ENCODE data around the gene FTO. TPM values are rescaled to one million over a fixed set of nuclear protein-coding genes. Genes with fewer than 3 reads are reported as not detected.
A peak's percentile ranks its signal among the peaks of the same experiment; 100 is the strongest.

The FTO gene
- total RNA-seq, 1 donor from 2014 or later = 97.3 TPM

DNA sequence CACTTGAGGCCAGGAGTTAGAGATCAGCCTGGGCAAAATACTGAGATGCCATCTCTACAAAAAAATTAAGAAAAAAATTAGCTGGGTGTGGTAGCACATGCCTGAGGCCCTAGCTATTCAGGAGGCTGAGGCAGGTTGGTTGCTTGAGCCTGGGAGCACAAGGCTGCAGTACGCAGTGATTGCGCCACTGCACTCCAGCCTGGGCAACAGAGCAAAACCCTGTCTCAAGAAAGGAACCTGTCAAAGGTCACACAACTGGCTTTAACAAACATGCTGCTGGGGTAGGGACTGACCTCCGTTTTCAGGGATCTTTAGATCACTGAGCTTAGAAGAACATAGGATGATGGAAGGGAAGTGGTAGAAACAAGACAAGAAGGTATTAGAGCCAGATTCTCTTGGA, 487.6 kb downstream of the FTO start:
- no peak for DNase-seq (ENCODE audit: extremely low read depth, low read depth, low spot score)

DNA sequence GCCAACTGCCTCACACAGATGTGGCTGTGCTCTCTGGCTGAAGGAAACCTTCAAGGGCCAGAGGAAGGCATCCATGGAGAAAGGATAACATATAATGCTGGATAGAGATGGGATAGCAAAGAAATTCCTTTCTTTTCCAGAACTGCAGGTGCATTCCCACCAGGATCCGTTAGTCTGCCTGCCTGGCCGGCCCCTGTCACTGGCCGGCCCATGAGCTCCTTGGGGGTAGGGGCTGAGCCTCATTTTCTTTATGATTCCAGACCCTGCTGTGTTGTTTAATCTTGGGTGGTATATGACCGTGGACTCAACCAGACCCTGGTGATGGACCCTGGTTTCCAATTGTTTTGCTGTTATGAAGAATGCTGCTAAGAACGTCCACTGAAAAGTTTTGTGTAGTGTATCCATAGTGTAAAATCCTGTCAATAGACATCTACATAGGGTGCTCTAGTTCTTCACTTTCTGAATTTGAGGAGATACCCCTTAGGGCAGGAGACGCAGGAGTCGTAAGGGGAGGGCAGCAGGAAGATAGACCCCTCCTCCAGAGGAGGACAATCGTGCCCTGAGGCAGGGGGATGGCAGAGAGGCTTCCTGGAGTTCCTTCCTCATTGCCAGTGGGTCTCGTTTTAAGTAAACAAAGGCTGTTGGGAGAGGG, 489.2 kb downstream of the FTO start:
- no peak for DNase-seq (ENCODE audit: extremely low read depth, low read depth, low spot score)

DNA sequence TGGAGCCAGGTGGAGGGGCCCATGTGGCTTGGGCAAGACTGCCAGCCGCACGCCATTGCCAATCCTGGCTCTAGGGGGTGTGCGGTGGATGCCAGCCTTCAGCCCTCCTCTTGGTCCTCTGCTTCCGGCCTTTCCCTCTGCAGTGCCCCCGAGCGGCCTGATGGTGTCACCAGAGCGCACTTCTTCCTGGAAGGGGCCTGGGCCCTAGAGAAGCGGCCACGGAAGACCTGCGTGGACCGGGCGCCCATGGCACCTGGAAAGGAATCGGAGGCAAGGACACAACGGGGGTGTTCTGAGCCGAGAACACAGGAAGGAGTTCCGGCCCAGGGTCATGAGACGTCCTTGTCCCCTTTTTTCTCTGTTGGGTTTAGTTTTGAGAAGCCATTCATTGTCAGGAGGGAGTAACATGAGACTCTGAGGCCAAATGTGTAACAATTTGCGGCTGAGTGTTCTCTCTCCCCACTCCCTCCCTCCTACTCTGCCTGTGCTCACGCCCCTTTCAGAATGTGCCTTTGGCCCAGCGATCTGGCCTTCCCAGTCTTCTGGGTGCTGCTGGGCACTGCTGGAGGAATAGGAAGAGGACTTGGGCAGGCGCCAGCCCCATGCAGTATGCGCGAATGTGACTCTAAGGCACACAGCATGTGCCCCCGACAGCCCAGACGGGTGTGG, 489.8 kb downstream of the FTO start:
- DNase-seq (ENCODE audit: extremely low read depth, low read depth, low spot score) = peak; percentile 10

DNA sequence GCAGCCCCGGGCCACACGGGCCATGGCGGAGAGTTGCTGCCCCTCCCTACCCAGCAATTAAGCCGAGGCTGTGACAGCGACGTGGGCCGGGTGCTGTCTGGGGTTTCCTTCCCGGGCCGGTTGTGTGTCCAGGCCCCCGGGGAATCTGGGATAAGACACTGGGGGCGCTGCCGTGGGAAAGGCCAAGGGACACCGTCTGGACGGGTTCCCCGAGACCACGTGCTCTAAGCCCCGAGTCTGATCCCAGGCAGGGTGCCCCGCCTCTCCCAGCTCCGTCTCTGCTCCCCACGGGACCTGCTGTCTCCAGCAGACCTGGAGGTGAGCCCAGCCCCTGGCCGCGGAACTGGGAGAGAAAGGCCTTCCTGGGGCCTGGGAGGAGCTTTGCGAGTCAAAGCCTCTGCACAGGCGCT, 490.4 kb downstream of the FTO start:
- no peak for DNase-seq (ENCODE audit: extremely low read depth, low read depth, low spot score)

DNA sequence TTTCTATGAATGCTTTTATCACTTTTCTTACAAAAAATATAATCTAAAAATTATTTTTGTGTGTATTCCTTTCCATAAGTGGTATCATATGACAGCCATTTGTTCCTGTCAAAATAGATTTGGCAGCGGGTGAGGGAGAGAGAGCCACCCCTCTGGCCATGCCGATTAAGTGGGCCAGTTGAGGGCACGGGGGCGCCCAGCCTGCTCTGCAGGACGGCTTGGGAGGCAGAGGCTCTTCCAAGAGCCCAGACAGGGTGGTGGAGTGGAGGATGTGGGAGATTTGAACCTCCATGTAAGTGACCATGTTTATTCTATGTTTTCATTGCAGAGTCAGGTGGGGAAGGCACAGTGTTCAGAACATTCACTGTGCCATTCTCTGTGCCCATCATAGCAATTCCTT, 493.8 kb downstream of the FTO start:
- no peak for DNase-seq (ENCODE audit: extremely low read depth, low read depth, low spot score)

DNA sequence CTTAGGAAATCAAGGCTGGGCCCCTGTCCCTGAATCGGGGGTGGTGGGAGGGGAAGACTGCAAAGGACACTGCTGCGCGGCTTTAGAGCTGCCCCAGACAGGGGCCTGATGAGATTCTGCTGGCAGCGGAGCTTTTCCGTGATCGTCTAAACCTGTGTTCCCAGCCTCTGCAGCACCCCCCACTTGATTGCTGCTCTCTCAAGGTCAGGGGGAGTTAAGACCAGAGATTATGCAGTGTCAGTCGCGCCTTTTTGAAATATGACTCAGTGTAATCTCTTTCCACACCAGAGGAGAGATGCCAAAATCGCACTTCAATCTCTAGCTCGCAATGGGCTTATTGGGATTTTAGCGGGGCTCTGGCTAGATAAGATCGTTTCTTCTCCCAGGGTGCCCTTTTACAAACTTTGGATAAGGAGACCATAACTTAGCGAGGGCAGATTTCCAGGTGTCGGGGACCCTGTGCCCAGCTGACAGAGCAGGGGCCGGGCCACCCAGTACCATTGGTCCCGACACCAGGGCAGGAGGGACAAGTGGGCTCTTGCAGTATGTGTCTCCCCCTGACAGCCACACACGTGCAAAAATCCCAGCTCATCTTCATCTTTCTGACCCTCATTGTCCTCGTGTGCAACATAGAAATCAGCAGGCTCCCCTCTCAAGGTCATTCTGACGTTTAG, 495.7 kb downstream of the FTO start:
- no peak for DNase-seq (ENCODE audit: extremely low read depth, low read depth, low spot score)

DNA sequence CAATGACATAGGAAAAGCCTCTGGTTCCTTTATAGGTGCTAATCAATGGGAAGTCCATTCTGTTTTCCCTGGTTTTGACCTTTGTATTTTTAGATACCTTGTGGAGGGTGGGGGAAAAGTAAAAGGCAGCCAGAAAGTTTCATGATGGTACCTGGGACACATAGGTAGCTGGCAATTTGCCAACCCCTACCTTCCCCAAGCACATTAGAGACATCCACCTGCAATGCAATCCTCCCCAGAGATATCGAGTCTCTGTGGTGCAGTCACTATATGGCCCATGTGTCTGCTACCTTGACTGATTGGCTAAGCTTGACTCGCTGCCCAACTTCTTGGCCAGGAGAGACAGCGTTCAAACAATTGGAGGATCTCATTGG, 496.2 kb downstream of the FTO start:
- DNase-seq (ENCODE audit: extremely low read depth, low read depth, low spot score) = no peak

DNA sequence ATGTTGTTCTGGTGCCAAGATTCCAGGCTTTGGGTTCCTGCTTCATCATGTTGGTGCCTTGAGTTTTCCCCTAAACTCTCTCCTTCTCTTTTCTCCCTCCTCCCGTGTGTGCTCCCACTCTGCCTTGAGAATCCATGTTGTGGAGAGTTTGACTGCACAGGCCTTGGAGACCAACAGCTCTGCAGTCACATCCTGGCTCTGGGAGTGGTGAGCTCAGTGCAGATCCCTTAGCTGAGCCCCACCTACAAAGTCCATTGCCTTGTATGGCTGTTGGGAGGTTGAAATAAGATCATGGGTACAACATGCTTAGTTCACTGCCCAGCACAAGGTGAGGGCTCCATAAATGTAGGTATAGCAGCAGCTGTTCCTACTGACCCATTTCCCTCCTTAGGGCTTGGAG, 496.8 kb downstream of the FTO start:
- DNase-seq (ENCODE audit: extremely low read depth, low read depth, low spot score) = no peak

DNA sequence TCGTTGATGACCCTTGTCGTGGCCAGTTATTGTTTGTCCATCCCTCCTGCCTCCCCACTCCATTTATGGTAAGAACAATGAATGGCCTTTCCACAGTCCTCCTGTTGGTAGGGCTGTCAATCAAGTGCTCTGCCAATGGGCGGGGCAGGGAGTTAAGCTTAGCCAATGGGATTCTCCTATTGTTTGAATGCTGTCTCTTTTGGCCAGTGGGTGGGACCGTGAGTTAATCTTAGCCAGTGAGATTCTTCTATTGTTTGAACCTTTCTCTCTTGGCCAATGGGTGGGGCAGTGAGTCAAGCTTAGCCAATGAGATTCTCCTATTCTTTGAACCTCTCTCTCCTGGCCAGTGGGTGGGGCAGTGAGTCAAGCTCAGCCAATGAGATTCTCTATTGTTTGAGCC, 497.2 kb downstream of the FTO start:
- DNase-seq (ENCODE audit: extremely low read depth, low read depth, low spot score) = no peak

Other genes with a start within 250 kb of the FTO start
- gene AKTIP, start 200.9 kb upstream of the FTO start, total RNA-seq = 30.0 and 39.9 TPM in 2 replicates
- 7.1 and 8.6 TPM in 2 replicates for gene RPGRIP1L, start 297 bp upstream of the FTO start, total RNA-seq